Thoracic aorta (tissue), 2 donors: ENCODE data around the gene MED27. TPM values are rescaled to one million over a fixed set of nuclear protein-coding genes. Genes with fewer than 3 reads are reported as not detected.

Experiments used
- ATAC-seq: fragments of 150-250 bp; one replicate; pipeline ENCODE4 v1.8.0; 2017; ENCODE audit warnings: low read depth; ENCODE audit not compliant: insufficient number of reproducible peaks, low FRiP score
- DNase-seq: peaks from one replicate; pipeline ENCODE4 v3.0.0-alpha.2; 2020; ENCODE audit warnings: low spot score
- H3K27ac ChIP-seq, 2 donors: fragments of 200-600 bp; sonication (generic); 1 replicate in 1 of 2; 2 replicates in 1 of 2; pipeline ENCODE4 v1.5.1; 2016; ENCODE audit warnings: mild to moderate bottlenecking in 2 of 2, moderate library complexity in 2 of 2
- H3K27me3 ChIP-seq: fragments of 200-600 bp; sonication (generic); replicated peaks from 2 replicates; pipeline ENCODE4 v1.6.0; 2016; ENCODE audit warnings: mild to moderate bottlenecking; ENCODE audit not compliant: insufficient read depth
- H3K36me3 ChIP-seq: fragments of 200-600 bp; sonication (generic); one replicate; pipeline ENCODE4 v1.5.1; 2016
- H3K4me1 ChIP-seq, 2 donors: fragments of 200-600 bp; sonication (generic); 1 replicate in 1 of 2; 2 replicates in 1 of 2; pipeline versions ENCODE4 v1.5.1 to v1.6.0; 2016; ENCODE audit warnings: low read depth in 2 of 2, mild to moderate bottlenecking in 1 of 2; ENCODE audit not compliant: control insufficient read depth in 1 of 2
- H3K4me3 ChIP-seq: fragments of 200-600 bp; sonication (generic); 2 replicates; pipeline ENCODE4 v1.5.1; 2016; ENCODE audit warnings: mild to moderate bottlenecking
- H3K9me3 ChIP-seq: fragments of 200-600 bp; sonication (generic); 2 replicates; pipeline ENCODE4 v1.5.1; 2016
- total RNA-seq, 2 donors: library from RNA; depleted of rRNA; stranded (reverse); fragments of >200 nt; gene quantifications; one replicate each; pipeline versions ENCODE4 v1.1.0 to v1.2.3, GENCODE V29; 2016
- TF ChIP-seq, protein P1 (sequence below): fragments of 200-600 bp; sonication (generic); IDR thresholded peaks from one replicate; pipeline ENCODE4 v1.5.1; 2019; ENCODE audit warnings: antibody characterized with exemption

MED27 gene
- total RNA-seq, 2 donors from 2014 or later: 19.3 to 26.5 TPM

DNA sequence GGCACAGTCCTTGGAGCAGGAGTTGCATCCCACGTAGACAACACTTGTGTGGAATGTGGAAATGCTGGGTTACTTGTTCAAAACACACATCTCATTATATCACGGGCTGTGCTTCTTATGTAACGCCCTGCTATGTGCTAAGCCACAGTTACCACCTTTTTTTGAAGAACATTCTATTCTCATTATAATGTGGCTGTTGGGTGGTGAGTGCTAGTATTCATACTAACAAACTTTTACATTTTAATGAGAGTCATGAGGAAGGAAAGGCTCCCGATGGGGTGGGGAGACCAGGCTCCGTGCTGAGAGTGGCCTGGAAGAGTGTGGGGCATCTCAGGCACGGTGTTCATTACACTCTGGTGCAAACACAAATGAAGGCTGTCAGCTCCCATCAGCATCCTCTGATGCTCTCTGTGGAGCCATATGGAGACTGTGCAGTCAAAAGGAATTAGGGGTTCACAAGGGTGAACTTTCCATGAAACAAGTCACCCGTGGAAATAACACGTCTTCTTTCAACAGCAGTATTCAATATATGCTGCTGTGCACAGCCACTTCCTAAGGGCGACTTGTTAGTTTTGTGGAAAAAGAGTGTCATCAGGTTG lies 186.7 kb downstream of the MED27 start:
- ATAC-seq (no peak), DNase-seq (no peak)
- H3K27ac ChIP-seq: no peak overlapping the region
- H3K4me1 ChIP-seq: peaks cover 0 to 21% of the 10 kb centered on the region in 2 donors
- H3K27me3 ChIP-seq: no peaks in the 10 kb centered on the region
- H3K36me3 ChIP-seq: peaks cover 6% of the 10 kb centered on the region
- no peak overlapping the region for H3K4me3 ChIP-seq
- TF ChIP-seq, protein P1, sequence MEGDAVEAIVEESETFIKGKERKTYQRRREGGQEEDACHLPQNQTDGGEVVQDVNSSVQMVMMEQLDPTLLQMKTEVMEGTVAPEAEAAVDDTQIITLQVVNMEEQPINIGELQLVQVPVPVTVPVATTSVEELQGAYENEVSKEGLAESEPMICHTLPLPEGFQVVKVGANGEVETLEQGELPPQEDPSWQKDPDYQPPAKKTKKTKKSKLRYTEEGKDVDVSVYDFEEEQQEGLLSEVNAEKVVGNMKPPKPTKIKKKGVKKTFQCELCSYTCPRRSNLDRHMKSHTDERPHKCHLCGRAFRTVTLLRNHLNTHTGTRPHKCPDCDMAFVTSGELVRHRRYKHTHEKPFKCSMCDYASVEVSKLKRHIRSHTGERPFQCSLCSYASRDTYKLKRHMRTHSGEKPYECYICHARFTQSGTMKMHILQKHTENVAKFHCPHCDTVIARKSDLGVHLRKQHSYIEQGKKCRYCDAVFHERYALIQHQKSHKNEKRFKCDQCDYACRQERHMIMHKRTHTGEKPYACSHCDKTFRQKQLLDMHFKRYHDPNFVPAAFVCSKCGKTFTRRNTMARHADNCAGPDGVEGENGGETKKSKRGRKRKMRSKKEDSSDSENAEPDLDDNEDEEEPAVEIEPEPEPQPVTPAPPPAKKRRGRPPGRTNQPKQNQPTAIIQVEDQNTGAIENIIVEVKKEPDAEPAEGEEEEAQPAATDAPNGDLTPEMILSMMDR: no peak
- H3K9me3 ChIP-seq: no peaks in the 10 kb centered on the region

DNA sequence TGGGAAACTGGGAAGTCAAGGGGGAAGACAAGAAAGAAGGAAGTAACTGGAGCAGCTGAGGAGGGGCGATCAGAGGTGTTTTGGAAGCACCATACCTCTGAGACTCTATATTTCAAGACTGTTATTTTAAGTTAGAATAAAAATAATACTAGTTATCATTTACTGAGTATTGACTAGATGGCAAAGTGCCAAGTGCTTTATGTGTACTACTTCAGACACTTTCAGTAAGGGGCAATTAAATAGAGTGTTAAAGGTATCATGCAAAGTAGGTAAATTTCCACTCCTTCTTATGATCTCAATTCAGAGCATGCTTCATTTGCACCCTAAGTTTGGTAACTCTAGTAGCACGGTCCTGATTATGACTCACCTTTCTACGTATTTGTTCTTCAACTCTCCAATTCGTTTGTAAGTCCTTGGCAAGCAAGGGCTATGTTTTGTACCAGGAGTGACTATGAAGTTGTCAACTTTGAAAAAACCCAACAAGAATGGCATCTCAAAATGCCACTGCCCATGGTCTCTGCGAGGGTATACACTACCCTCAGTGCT lies 187.4 kb downstream of the MED27 start:
- Histone ChIP-seq H3K9me3 (no peaks in the 10 kb centered on the region), H3K4me1 (peaks cover 0 to 24% of the 10 kb centered on the region in 2 donors), H3K27ac (no peak overlapping the region), H3K4me3 (no peak overlapping the region), H3K27me3 (no peaks in the 10 kb centered on the region), H3K36me3 (peaks cover 6% of the 10 kb centered on the region)
- ATAC-seq (no peak), DNase-seq (no peak)
- TF ChIP-seq, protein P1: no peak

DNA sequence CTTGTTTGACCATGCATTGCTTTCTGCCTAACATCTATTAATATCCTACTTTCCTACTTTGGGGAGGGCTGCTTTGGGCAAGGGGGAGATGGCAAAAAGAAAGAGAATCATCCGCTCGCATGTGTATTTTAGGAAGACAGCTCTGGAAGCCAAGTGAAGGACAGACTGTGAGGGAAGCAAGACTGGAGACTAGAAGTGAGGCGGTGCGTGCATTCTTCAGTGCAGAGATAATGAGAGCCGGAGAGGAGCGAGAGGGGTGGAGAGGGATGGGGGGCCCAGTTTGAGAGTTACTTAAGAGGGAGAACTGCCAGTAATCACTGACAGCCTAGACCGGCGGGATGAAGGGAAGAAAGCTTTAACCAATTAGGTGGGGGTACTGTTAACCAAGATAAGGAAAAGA lies 188.1 kb downstream of the MED27 start:
- DNase-seq (no peak), ATAC-seq (no peak)
- peaks cover 6% of the 10 kb centered on the region for H3K36me3 ChIP-seq
- H3K4me3 ChIP-seq: no peak overlapping the region
- H3K4me1 ChIP-seq: peaks cover 0 to 31% of the 10 kb centered on the region in 2 donors
- H3K9me3 ChIP-seq: no peaks in the 10 kb centered on the region
- no peaks in the 10 kb centered on the region for H3K27me3 ChIP-seq
- TF ChIP-seq, protein P1: no peak
- H3K27ac ChIP-seq: no peak overlapping the region

DNA sequence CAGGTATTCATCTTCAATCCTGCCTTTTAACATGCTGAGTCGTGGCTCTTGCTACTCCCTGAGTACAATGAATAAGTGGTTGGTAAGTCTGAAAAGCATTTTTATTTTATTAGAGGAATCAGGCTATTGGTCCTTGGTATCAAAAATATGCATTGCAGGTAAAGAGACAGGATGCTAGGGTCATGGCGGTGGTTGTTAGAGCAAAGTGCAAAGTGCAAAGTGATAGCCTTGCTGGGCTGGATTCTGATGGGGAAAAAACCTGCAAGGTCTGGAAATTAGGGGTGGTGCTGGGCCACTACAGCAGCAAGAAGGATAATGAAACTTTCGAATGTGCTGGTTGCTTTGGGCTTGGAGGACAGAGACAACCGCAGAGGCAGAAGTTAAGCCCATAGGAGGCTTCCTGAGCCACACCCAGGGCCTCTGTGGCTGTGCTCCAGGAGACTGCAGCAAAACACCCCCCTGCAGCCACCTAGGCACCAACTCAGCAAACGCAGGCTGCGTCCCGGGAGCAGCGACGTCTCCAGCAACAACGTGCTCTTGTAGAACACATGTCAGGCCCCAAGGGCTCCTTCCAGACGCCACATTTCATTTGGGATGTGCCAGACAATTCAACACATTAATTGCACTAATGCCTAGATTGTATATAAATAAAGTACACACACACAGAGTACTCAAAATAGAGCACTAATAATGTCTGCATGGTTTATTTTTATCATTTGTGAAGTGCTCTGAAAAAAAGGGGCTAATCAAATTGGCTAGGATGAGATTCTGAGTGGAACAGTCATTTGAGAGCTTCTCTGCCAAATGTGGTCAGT lies 190.0 kb downstream of the MED27 start:
- peaks cover 6% of the 10 kb centered on the region for H3K36me3 ChIP-seq
- H3K4me1 ChIP-seq: peaks cover 0 to 28% of the 10 kb centered on the region in 2 donors
- TF ChIP-seq, protein P1: no peak
- ATAC-seq (no peak), DNase-seq (no peak)
- H3K27ac ChIP-seq: no peak overlapping the region
- H3K9me3 ChIP-seq: no peaks in the 10 kb centered on the region
- H3K27me3 ChIP-seq: no peaks in the 10 kb centered on the region
- no peak overlapping the region for H3K4me3 ChIP-seq

DNA sequence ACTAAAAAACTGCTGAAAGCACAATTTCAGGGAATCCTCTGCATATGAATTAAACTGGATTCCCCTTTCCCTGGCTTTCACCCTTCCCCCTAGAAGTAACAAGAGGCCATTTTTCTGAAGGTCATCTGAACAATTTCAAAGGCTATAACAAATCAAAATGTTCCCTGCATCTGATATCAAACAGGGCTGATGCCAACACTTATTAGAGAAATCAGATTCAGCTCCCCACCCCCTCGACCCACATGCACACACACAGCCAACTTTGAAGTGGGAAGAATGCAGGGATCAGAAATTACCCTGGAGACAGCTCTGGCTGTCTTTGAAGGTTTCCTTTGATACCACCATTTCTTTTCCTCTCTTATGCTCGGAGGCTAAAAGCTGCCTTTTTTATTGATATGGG lies 190.7 kb downstream of the MED27 start:
- no peak overlapping the region for H3K27ac ChIP-seq
- peaks cover 0 to 21% of the 10 kb centered on the region in 2 donors for H3K4me1 ChIP-seq
- no peaks in the 10 kb centered on the region for H3K27me3 ChIP-seq
- no peak overlapping the region for H3K4me3 ChIP-seq
- ATAC-seq (no peak), DNase-seq (no peak)
- TF ChIP-seq, protein P1: no peak
- no peaks in the 10 kb centered on the region for H3K9me3 ChIP-seq
- peaks cover 6% of the 10 kb centered on the region for H3K36me3 ChIP-seq
